Neutrophil (primary cell): ENCODE data around the gene NDUFAF8.

Experiments used
- H3K27ac ChIP-seq: fragments of 200-600 bp; sonication (generic); 2 replicates; pipeline ENCODE4 v1.5.1; 2016; ENCODE audit warnings: mild to moderate bottlenecking, moderate library complexity
- H3K27me3 ChIP-seq: fragments of 200-600 bp; sonication (generic); 2 replicates; pipeline ENCODE4 v1.6.0; 2016; ENCODE audit warnings: mild to moderate bottlenecking
- H3K36me3 ChIP-seq: fragments of 200-600 bp; sonication (generic); 2 replicates; pipeline ENCODE4 v1.5.1; 2017
- H3K4me1 ChIP-seq, 2 experiments: fragments of 200-600 bp in 1 of 2; sonication (generic) in 1 of 2; 1 replicate in 1 of 2; 2 replicates in 1 of 2; pipeline versions ENCODE4 v1.5.1 to v1.6.1; 2013 to 2016; ENCODE audit warnings: low read depth in 1 of 2, low read length in 1 of 2, mild to moderate bottlenecking in 1 of 2, moderate library complexity in 1 of 2; ENCODE audit not compliant: control insufficient read depth in 1 of 2, insufficient read depth in 1 of 2
- H3K4me3 ChIP-seq, 2 experiments: fragments of 200-600 bp in 1 of 2; sonication (generic) in 1 of 2; 1 replicate in 1 of 2; 2 replicates in 1 of 2; pipeline ENCODE4 v1.5.1; 2013 to 2016; ENCODE audit warnings: low read depth in 1 of 2, low read length in 1 of 2, mild to moderate bottlenecking in 1 of 2, moderate library complexity in 1 of 2
- H3K9me3 ChIP-seq: fragments of 200-600 bp; sonication (generic); 2 replicates; pipeline ENCODE4 v1.5.1; 2016
- TF ChIP-seq, protein P1 (sequence below): fragments of 200-600 bp; sonication (generic); IDR thresholded peaks from 2 replicates; pipeline ENCODE4 v1.5.1; 2016; ENCODE audit warnings: antibody characterized with exemption

NDUFAF8 gene

DNA sequence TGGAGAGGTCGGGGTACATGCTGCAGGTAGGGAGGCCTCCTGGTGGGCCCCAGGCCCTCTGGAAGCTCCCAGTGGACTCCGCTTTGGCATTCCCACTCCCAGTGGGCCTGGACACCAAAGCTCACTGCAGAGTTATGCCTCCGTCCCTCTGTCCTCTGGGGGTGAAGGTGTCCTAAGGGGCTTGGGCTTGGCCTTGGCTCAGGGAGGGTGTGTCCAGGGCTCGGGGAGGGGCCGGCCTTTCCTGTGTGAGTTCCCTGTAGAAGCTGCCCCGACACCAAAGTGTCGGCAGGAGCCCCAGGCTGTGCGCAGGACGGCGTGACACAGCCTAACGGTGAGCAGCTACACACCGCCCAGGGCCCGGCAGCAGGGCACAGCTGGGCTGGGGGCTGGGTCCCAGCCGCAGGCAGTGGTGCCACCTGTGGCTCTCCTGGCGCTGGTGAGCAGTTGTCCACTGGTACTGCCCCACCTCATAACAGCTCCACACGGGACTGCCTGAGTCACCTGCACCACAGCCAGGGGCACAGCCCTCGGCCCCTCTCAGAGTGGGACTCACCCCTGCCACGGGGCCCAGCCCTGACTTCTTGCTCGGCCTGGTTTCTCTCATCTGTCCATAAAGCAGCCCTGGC, 6.4 kb upstream of the NDUFAF8 start:
- Histone ChIP-seq H3K4me3 (no peak overlapping the region), H3K4me1 (peaks cover 18 to 19% of the 10 kb centered on the region in 2 experiments), H3K27ac (no peak overlapping the region), H3K9me3 (no peaks in the 10 kb centered on the region), H3K27me3 (no peaks in the 10 kb centered on the region), H3K36me3 (peaks cover 85% of the 10 kb centered on the region)
- TF ChIP-seq, protein P1, sequence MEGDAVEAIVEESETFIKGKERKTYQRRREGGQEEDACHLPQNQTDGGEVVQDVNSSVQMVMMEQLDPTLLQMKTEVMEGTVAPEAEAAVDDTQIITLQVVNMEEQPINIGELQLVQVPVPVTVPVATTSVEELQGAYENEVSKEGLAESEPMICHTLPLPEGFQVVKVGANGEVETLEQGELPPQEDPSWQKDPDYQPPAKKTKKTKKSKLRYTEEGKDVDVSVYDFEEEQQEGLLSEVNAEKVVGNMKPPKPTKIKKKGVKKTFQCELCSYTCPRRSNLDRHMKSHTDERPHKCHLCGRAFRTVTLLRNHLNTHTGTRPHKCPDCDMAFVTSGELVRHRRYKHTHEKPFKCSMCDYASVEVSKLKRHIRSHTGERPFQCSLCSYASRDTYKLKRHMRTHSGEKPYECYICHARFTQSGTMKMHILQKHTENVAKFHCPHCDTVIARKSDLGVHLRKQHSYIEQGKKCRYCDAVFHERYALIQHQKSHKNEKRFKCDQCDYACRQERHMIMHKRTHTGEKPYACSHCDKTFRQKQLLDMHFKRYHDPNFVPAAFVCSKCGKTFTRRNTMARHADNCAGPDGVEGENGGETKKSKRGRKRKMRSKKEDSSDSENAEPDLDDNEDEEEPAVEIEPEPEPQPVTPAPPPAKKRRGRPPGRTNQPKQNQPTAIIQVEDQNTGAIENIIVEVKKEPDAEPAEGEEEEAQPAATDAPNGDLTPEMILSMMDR = no peak

DNA sequence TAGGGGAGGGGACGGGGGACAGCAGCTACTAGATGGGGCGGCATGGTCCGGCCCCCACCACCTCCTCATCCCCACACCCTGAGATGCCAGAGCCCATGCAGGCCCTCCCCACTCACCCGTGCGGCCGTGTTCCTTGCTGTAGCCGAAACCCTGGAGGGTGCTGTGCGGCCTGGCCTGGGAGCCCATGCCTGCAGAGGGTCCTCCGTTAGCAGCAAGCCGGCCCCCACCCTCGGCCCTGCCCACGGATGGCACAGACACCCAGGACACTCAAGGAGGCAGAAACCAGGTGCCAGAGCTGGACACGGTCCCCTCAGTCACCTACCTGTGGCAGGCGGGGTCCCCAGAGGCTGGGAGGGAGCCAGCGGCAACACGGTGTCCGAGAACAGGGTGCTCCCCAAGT, 5.8 kb upstream of the NDUFAF8 start:
- H3K4me3 ChIP-seq = no peak overlapping the region
- H3K36me3 ChIP-seq = peaks cover 85% of the 10 kb centered on the region
- H3K9me3 ChIP-seq = no peaks in the 10 kb centered on the region
- no peaks in the 10 kb centered on the region for H3K27me3 ChIP-seq
- TF ChIP-seq, protein P1 = no peak
- no peak overlapping the region for H3K27ac ChIP-seq
- H3K4me1 ChIP-seq = peaks cover 18 to 19% of the 10 kb centered on the region in 2 experiments

DNA sequence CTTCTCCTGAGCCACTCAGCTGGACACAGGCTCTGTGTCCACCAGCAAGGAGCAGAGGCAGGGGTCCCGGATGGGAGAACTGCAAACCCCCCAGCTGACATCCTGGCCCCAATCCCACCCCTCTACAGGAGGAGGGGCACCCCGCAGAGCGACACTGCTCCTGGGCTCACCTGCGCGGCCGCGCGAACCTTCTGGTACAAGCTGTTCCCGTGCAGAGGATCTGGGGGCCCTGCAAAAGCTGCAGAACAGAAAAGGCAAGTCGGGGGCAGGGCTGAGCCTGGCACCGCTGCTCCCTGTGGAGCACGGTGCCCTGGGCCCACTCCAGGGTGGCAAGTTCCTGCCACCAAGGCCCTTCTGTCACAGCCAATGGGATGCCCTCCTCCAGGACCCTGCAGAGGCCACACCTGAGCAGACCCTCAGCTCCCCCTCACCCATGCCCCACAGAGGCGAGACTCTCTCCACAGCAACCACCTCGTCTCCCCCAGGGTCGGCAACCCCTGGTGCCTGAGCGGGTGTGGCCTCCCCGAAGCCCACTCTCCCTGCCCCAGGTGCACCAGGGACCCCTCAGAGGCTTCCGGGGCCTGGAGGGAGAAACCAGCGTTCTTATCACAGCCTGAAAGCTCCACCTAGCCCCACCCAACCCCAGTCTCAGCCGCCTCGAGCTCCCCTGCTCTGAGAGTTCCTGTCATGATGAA, 5.2 kb upstream of the NDUFAF8 start:
- no peaks in the 10 kb centered on the region for H3K9me3 ChIP-seq
- H3K27me3 ChIP-seq = no peaks in the 10 kb centered on the region
- H3K27ac ChIP-seq = no peak overlapping the region
- peaks cover 81% of the 10 kb centered on the region for H3K36me3 ChIP-seq
- no peak overlapping the region for H3K4me3 ChIP-seq
- TF ChIP-seq, protein P1 = no peak
- peaks cover 15 to 16% of the 10 kb centered on the region in 2 experiments for H3K4me1 ChIP-seq

DNA sequence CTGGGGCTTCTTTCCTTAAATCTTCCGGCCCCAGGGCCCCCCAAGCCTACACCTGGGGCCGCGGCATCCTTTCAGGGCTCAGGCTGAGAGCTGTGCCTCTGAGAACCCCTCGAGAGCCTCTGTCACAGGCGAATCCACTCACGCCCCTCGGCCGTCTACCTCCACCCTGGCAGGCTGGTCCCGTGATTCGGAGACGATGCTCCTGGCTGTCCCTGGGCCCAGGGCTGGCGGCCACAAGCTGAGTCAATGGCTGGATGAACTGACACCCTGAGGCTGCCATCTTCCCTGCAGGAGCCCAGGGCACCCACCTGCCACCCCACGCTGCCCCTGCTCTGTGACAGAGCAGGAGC, 4.6 kb upstream of the NDUFAF8 start:
- TF ChIP-seq, protein P1 = no peak
- Histone ChIP-seq H3K27ac (no peak overlapping the region), H3K36me3 (peaks cover 76% of the 10 kb centered on the region), H3K27me3 (no peaks in the 10 kb centered on the region), H3K4me3 (no peak overlapping the region), H3K9me3 (no peaks in the 10 kb centered on the region), H3K4me1 (peaks cover 16 to 17% of the 10 kb centered on the region in 2 experiments)

DNA sequence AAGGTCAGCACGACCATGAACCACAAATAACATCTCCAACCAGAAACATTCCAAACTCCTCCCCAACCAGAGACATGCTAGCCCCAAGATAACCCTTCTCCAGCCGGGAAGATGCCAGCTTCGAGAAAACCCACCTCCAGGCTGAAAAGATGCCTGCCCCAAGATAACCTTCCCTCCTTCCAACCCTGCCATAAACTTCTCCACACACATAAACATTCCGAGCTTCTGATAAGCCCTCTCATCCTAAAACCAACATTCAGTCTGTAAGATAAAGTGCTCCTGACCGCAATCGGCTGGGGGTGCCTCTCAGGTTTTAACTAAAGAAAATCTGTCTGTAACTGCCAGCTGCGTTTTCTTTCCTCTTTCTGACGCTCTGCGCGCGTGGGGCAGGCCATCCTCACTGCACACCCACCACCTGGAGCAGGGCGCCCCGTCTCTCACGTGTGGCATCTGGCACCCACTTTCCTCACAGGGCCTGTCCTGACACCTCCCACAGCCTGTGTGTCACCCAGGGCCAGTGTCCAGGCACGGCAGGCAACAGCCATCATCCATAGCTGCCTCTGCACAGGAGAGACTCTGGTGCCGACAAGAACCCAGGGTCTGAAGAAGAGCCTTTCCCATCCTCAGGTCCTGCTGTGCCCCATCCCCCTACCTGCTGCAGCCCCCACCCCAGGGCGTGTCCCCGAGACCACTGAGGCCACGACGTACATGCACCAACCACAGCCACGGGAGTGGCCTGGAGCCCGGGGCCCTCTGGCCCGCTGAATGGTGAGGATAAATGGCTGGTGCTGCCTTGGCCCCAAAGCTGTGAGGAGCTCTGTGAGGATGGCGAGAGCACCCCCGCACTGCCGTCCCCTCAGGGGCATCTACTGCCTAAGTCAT, 3.9 kb upstream of the NDUFAF8 start:
- no peak overlapping the region for H3K27ac ChIP-seq
- TF ChIP-seq, protein P1 = no peak
- no peak overlapping the region for H3K4me3 ChIP-seq
- peaks cover 23% of the 10 kb centered on the region in 2 experiments for H3K4me1 ChIP-seq
- H3K9me3 ChIP-seq = no peaks in the 10 kb centered on the region
- peaks cover 69% of the 10 kb centered on the region for H3K36me3 ChIP-seq
- H3K27me3 ChIP-seq = no peaks in the 10 kb centered on the region
